ENCODE measurements around the gene NECTIN3. TPM values are rescaled to one million over a fixed set of nuclear protein-coding genes. Genes with fewer than 3 reads are reported as not detected.

NECTIN3 gene
- total RNA-seq, 4 donors from 2014 or later: 4.4 to 7.1 (median 5.8) TPM

- TF ChIP-seq, protein P1, sequence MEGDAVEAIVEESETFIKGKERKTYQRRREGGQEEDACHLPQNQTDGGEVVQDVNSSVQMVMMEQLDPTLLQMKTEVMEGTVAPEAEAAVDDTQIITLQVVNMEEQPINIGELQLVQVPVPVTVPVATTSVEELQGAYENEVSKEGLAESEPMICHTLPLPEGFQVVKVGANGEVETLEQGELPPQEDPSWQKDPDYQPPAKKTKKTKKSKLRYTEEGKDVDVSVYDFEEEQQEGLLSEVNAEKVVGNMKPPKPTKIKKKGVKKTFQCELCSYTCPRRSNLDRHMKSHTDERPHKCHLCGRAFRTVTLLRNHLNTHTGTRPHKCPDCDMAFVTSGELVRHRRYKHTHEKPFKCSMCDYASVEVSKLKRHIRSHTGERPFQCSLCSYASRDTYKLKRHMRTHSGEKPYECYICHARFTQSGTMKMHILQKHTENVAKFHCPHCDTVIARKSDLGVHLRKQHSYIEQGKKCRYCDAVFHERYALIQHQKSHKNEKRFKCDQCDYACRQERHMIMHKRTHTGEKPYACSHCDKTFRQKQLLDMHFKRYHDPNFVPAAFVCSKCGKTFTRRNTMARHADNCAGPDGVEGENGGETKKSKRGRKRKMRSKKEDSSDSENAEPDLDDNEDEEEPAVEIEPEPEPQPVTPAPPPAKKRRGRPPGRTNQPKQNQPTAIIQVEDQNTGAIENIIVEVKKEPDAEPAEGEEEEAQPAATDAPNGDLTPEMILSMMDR (IDR thresholded peaks at IDR 0.05): no peak
- no peak for TF ChIP-seq POLR2A (IDR thresholded peaks at IDR 0.05)
- no peak overlapping the region for H3K4me3 ChIP-seq (ENCODE audit: low read depth, poor library complexity, severe bottlenecking)
- 85 to 89% methylated on average over 2 of the region's 2 CpGs for WGBS, 2 donors
- no peak for DNase-seq (ENCODE audit: low spot score in 2 of 2)
- intact Hi-C loops (cut with DNase I; ENCODE audit: low total_unique reads): no loop called here
Observed at GRCh38 chr3:111112913-111113312, 41.3 kb downstream of the NECTIN3 start.

GRCh38 chr3:111128884-111129283 is 57.3 kb downstream of the NECTIN3 start:
- no peak for TF ChIP-seq POLR2A (IDR thresholded peaks at IDR 0.05)
- TF ChIP-seq, protein P1 (IDR thresholded peaks at IDR 0.05): no peak
- no peak overlapping the region for H3K4me3 ChIP-seq (ENCODE audit: low read depth, poor library complexity, severe bottlenecking)
- no peak for DNase-seq (ENCODE audit: low spot score in 2 of 2)
- intact Hi-C loops (cut with DNase I; ENCODE audit: low total_unique reads): no loop called here

DNA sequence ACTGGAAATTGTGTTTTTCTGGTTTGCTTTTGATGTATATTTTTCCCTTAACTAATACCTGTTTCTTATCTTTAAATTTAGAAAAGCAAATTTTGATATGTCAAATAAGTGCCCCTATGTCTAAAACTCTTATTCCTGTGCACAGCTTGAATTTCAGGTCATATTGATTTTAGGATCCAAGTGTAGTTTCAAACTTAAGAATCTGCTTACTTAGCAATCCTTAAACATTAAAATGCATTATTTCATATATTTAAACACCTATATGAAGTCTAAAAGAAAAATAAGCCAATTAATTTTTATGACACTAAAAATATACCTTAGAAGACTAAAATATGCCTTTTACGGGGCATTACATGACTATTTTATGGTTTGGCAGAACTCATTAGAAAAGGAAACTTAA is 59.2 kb downstream of the NECTIN3 start:
- TF ChIP-seq POLR2A (IDR thresholded peaks at IDR 0.05): no peak
- TF ChIP-seq, protein P1 (IDR thresholded peaks at IDR 0.05): no peak
- intact Hi-C loops (cut with DNase I; ENCODE audit: low total_unique reads): no loop called here
- 85 to 93% methylated on average over 1 of the region's 1 CpG for whole genome bisulfite sequencing, 2 donors
- DNase-seq (ENCODE audit: low spot score in 2 of 2): no peak
- H3K4me3 ChIP-seq (ENCODE audit: low read depth, poor library complexity, severe bottlenecking): no peak overlapping the region

DNA sequence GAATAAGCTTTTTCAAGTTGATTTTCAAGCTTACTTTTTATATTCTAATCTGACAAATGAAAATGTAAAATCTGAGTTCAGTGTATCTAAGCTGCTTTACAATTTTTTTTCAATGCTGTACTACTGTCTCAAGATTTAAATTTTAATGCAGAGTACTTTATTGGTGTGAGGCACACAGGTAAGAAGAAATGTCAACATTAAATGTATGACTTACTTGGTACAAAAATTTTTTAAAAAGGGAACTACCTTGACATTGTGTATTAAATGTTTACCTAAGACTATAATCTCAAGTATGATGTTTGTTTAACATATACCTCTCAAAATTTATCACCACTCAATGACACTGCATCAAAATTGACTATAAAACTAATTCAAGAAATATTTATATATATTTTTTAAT is 62.7 kb downstream of the NECTIN3 start:
- TF ChIP-seq POLR2A (IDR thresholded peaks at IDR 0.05): no peak
- TF ChIP-seq, protein P1 (IDR thresholded peaks at IDR 0.05): no peak
- DNase-seq (ENCODE audit: low spot score in 2 of 2): no peak
- intact Hi-C loops (cut with DNase I; ENCODE audit: low total_unique reads): no loop called here
- no peak overlapping the region for H3K4me3 ChIP-seq (ENCODE audit: low read depth, poor library complexity, severe bottlenecking)

- intact Hi-C loops (cut with DNase I; ENCODE audit: low total_unique reads): loop anchor here (5.0 kb wide), 1 partner anchor 1489 kb away; no protein-coding TSS in a partner anchor
- no peak for TF ChIP-seq POLR2A (IDR thresholded peaks at IDR 0.05)
- TF ChIP-seq, protein P1 (IDR thresholded peaks at IDR 0.05): no peak
- no peak overlapping the region for H3K4me3 ChIP-seq (ENCODE audit: low read depth, poor library complexity, severe bottlenecking)
- DNase-seq (ENCODE audit: low spot score in 2 of 2): no peak
Observed at GRCh38 chr3:111151438-111151837, 79.8 kb downstream of the NECTIN3 start.

DNA sequence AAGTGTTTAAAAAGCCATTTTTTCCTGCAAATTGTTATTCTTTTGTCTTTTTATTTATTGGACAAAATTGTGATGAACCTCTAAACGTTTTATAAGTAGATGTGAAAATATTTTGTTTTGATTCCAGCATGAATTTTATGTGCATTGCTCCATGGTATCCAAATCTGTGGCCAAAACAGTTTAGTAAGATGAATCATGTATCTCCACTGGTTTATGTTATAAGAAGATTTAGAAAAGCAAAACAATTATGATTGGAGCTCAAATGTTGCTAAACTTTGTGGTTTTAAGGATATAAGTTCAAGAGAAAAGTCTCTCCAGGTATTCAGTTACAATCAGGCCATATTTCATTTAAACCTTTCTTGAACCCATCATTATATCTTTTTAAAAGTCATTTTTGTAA is 80.9 kb downstream of the NECTIN3 start:
- intact Hi-C loops (cut with DNase I; ENCODE audit: low total_unique reads): loop anchor here (5.0 kb wide), 1 partner anchor 1490 kb away; no protein-coding TSS in a partner anchor
- no peak overlapping the region for H3K4me3 ChIP-seq (ENCODE audit: low read depth, poor library complexity, severe bottlenecking)
- 28 to 30% methylated on average over 1 of the region's 1 CpG for WGBS, 2 donors
- TF ChIP-seq, protein P1 (IDR thresholded peaks at IDR 0.05): no peak
- no peak for TF ChIP-seq POLR2A (IDR thresholded peaks at IDR 0.05)
- DNase-seq (ENCODE audit: low spot score in 2 of 2): no peak
